Brain pericyte (primary cell): ENCODE measurements around the gene MYCBP2.
"Not testable (repeated sequence)": the region's sequence is repeated elsewhere in the genome, so short reads cannot be mapped to it uniquely, and the experiment has no call there.

Experiments used
- DNase-seq: peaks from one replicate; pipeline ENCODE4 v3.0.0-alpha.2; 2012; ENCODE audit warnings: low read depth, low spot score

MYCBP2 gene

GRCh38 chr13:77213644-77214043, 113.2 kb downstream of the MYCBP2 start:
- no peak for DNase-seq

GRCh38 chr13:77207943-77208342, 119.0 kb downstream of the MYCBP2 start:
- DNase-seq = peak; percentile 54

GRCh38 chr13:77198995-77199394, 127.9 kb downstream of the MYCBP2 start:
- not testable (repeated sequence) for DNase-seq

- no peak for DNase-seq
Observed at GRCh38 chr13:77196052-77196618, 130.8 kb downstream of the MYCBP2 start.

- no peak for DNase-seq
Observed at GRCh38 chr13:77190349-77190958, 136.4 kb downstream of the MYCBP2 start.

GRCh38 chr13:77185721-77186120, 141.2 kb downstream of the MYCBP2 start:
- DNase-seq = no peak

GRCh38 chr13:77184455-77184854, 142.4 kb downstream of the MYCBP2 start:
- DNase-seq = no peak

GRCh38 chr13:77180011-77180410, 146.9 kb downstream of the MYCBP2 start:
- DNase-seq = no peak

- no peak for DNase-seq
Observed at GRCh38 chr13:77177646-77178045, 149.2 kb downstream of the MYCBP2 start.

GRCh38 chr13:77176350-77176749, 150.5 kb downstream of the MYCBP2 start:
- no peak for DNase-seq

- DNase-seq = no peak
Observed at GRCh38 chr13:77172650-77173049, 154.2 kb downstream of the MYCBP2 start.

- no peak for DNase-seq
Observed at GRCh38 chr13:77171451-77171850, 155.4 kb downstream of the MYCBP2 start.

GRCh38 chr13:77168237-77168636, 158.7 kb downstream of the MYCBP2 start:
- no peak for DNase-seq

GRCh38 chr13:77150651-77151050, 176.2 kb downstream of the MYCBP2 start:
- DNase-seq = no peak

- no peak for DNase-seq
Observed at GRCh38 chr13:77143431-77143830, 183.5 kb downstream of the MYCBP2 start.

- DNase-seq = peak; percentile 85
Observed at GRCh38 chr13:77139306-77139705, 187.6 kb downstream of the MYCBP2 start.

GRCh38 chr13:77138813-77139212, 188.1 kb downstream of the MYCBP2 start:
- DNase-seq = no peak

- DNase-seq = peak; percentile 74
Observed at GRCh38 chr13:77136902-77137420, 189.9 kb downstream of the MYCBP2 start.

- no peak for DNase-seq
Observed at GRCh38 chr13:77124423-77124822, 202.5 kb downstream of the MYCBP2 start.

GRCh38 chr13:77118134-77118533, 208.8 kb downstream of the MYCBP2 start:
- no peak for DNase-seq

- DNase-seq = no peak
Observed at GRCh38 chr13:77114271-77114670, 212.6 kb downstream of the MYCBP2 start.

- no peak for DNase-seq
Observed at GRCh38 chr13:77113496-77113895, 213.4 kb downstream of the MYCBP2 start.

- no peak for DNase-seq
Observed at GRCh38 chr13:77105051-77105450, 221.8 kb downstream of the MYCBP2 start.
